K562 (cell line): ENCODE data around the gene KLF1. TPM values are rescaled to one million over a fixed set of nuclear protein-coding genes. Genes with fewer than 3 reads are reported as not detected.

Experiments
- ESRRB ChIP-seq: fragments of 250-450 bp; sonication (Bioruptor Pico); IDR thresholded peaks from 2 replicates; pipeline ENCODE4 v1.5.0; 2020; ENCODE audit warnings: mild to moderate bottlenecking, moderate library complexity, borderline replicate concordance
- KAT7 ChIP-seq: sonication (generic); formaldehyde crosslinking; IDR thresholded peaks from 2 replicates; pipeline ENCODE4 v1.8.0; 2022; ENCODE audit warnings: missing genetic modification reagents, mild to moderate bottlenecking, borderline replicate concordance
- PRDM10 ChIP-seq: fragments of 450-650 bp; IDR thresholded peaks from 2 replicates; pipeline ENCODE4 v1.6.1; 2018; ENCODE audit not compliant: partially characterized antibody
- RBM22 ChIP-seq: fragments of 200-400 bp; formaldehyde crosslinking; IDR thresholded peaks from 2 replicates; pipeline ENCODE4 v1.6.1; 2018; ENCODE audit warnings: low read length, low read depth; ENCODE audit not compliant: poor library complexity, severe bottlenecking
- USF2 ChIP-seq: sonication (generic); formaldehyde crosslinking; IDR thresholded peaks from 2 replicates; pipeline ENCODE4 v1.5.0; 2020; ENCODE audit warnings: missing genetic modification reagents
- ZBTB40 ChIP-seq, 2 experiments: fragments of 450-650 bp in 1 of 2; sonication (generic) in 1 of 2; formaldehyde crosslinking in 1 of 2; IDR thresholded peaks; 2 replicates each; pipeline versions ENCODE4 v1.7.1 to v1.9.0; 2016 to 2022; ENCODE audit warnings: inconsistent platforms in 1 of 2, mild to moderate bottlenecking in 1 of 2, missing genetic modification reagents in 1 of 2
- ZNF224 ChIP-seq: sonication (generic); formaldehyde crosslinking; IDR thresholded peaks from 2 replicates; pipeline ENCODE4 v1.8.0; 2022; ENCODE audit warnings: mild to moderate bottlenecking, missing genetic modification reagents
- polyA plus RNA-seq, 8 experiments: library from polyadenylated mRNA; depleted of rRNA in 4 of 8; stranded (reverse) in 5 of 8; unstranded in 3 of 8; fragments of >200 nt; fragmentation: Nextera tagmentation in 2 of 8; fragmentation: Illumina TruSeq in 1 of 8; extraction: Ambion mirVana in 2 of 8; extraction: Trizol in 1 of 8; gene quantifications; 2 replicates each; pipeline versions ENCODE4 v1.2.1 to v1.2.3, GENCODE V29; 2011 to 2014; ENCODE audit warnings: inconsistent platforms in 1 of 8, missing spikeins in 1 of 8
- total RNA-seq, 7 experiments: library from RNA; depleted of rRNA in 6 of 7; stranded (reverse); fragments of >200 nt in 6 of 7; fragmentation: Illumina TruSeq in 2 of 7; extraction: Trizol in 2 of 7; gene quantifications; 2 replicates each; pipeline versions ENCODE4 v1.2.1 to v1.2.3, GENCODE V29; 2011 to 2021; ENCODE audit warnings: low replicate concordance in 1 of 7

Gene KLF1
- total and polyA plus RNA-seq, 9 of the 15 experiments (the other 6 are each of a cell fraction or from before 2014, with no cell fraction given), result 8.4 to 163 (median 47.3) TPM

- TF ChIP-seq KAT7 (peak; percentile 34; the same call in 1 of the 2 replicates), RBM22 (peak; percentile 17), ZNF224 (CRISPR knock-in tag) (0 out of 2 replicates have a peak, but pooled peaks have one; percentile 51), ZBTB40 (IDR thresholded peaks at IDR 0.05) (peak; percentile 30; the same call in 1 of the 2 replicates), ZBTB40 (CRISPR knock-in tag; IDR thresholded peaks at IDR 0.05) (no peak), USF2 (CRISPR knock-in tag) (no peak), PRDM10 (peak; percentile 96), ESRRB (CRISPR knock-in tag) (no peak)
Measured at GRCh38 chr19:12880551-12881171, 6.3 kb downstream of the KLF1 start (continued).
